Astrocyte of the hippocampus (primary cell): ENCODE results near the gene PIGB.
"Not testable (repeated sequence)": the region's sequence is repeated elsewhere in the genome, so short reads cannot be mapped to it uniquely, and the experiment has no call there.

Experiments used
- DNase-seq: peaks from one replicate; pipeline ENCODE4 v3.0.0; 2011; ENCODE audit warnings: low read depth, low spot score

PIGB gene

GRCh38 chr15:55297315-55297714, 21.7 kb upstream of the PIGB start:
- DNase-seq = no peak

GRCh38 chr15:55302801-55303200, 16.2 kb upstream of the PIGB start:
- not testable (repeated sequence) for DNase-seq

DNA sequence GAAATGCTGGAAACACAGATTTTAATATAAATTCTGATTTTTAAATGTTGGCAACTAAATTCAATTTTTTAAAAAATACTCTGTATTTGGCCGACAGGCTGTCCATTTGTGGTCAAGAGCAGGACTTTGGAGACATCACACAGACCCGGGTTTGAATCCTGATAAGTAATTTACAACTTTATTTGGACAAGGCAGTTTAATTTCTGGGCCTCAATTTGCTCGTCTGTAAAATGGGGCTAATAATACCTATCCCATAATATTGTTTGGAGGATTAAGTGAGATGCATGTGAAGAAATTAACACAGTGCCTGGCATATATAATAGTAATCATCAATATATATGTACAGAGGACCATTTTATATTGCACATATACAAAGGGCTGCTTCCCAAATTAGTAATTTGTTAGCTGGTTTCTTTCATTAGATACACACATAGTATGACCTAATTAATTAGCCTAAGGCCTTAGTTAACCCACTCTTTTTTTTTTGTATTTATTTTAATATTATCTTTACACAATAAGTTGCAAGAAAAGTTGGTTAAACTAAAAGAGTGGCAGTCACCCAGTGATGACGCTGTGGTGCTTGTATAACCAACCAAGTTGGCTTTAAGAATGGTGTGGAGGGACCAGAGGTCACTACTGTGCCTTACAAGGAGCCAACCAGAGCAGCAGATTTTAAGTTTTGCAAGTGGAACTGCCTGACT, 665 bp downstream of the PIGB start:
- peak; percentile 27 for DNase-seq

- DNase-seq = peak; percentile 32
These were observed 1.2 kb downstream of the PIGB start for GRCh38 chr15:55320238-55320550.

DNA sequence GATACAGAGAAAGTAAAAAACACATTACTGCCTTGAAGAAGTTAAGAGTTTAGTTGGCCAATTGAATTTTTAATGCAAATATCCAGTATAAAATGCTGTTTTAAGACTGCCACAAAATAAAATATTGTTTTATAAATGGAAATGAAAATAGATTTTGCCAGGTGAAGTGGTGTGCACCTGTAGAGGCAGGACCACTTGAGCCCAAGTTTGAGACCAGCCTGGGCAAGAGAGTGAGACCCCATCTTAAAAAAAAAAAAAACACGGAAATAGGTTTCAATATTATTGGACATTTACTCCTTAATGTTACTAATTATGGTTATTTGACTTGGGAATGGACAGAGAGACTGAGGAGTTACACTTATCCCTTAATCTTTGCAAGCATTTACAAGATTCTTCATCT, 1.9 kb downstream of the PIGB start:
- no peak for DNase-seq

- no peak for DNase-seq
These were observed 3.4 kb downstream of the PIGB start for GRCh38 chr15:55322467-55322866.

DNA sequence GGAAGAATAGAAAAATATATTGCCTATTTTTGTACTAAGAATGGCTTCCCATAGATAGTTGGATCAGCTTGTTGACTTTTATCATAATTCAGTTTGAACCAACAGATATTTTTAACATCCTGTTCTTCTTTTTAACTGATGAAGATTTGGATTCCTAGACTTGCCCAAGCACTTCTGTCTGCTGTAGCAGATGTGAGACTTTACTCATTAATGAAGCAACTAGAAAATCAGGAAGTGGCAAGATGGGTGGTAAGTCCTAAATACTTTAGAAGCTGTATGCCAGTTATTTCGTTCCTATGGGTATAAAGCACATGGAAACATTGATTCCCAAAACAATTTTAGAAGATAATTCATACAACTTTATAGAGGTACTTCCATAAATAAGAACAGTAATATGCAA, 8.4 kb downstream of the PIGB start:
- DNase-seq = no peak

GRCh38 chr15:55334371-55334770, 15.3 kb downstream of the PIGB start:
- DNase-seq = no peak

GRCh38 chr15:55334997-55335396, 16.0 kb downstream of the PIGB start:
- DNase-seq = no peak

GRCh38 chr15:55337160-55337559, 18.1 kb downstream of the PIGB start:
- no peak for DNase-seq

DNA sequence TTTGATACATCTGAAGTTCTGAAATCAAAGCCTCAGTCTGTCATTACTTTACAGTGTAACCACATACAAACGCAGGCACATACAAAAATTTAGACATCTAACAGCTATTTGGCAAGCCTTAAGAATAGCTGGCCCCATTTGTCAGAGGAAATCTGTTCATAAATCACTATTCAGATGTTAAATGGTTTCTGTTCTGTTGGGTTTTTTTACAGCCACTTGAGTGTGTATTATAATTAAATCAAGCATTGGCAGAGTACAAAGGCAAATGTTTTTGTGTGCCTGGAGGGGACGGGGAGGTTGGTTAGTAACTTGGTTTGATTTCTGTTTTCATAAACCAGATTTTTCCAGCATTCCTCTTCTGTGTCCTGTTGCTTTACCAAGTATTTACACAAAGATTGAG, 24.1 kb downstream of the PIGB start:
- DNase-seq = peak; percentile 70

- peak; percentile 81 for DNase-seq
These were observed 25.2 kb downstream of the PIGB start for GRCh38 chr15:55344206-55344605.

- DNase-seq = no peak
These were observed 29.3 kb downstream of the PIGB start for GRCh38 chr15:55348281-55348778.

GRCh38 chr15:55349282-55349681, 30.3 kb downstream of the PIGB start:
- no peak for DNase-seq

- DNase-seq = no peak
These were observed 34.0 kb downstream of the PIGB start for GRCh38 chr15:55353025-55353424.

GRCh38 chr15:55356985-55357585, 38.1 kb downstream of the PIGB start:
- no peak for DNase-seq

DNA sequence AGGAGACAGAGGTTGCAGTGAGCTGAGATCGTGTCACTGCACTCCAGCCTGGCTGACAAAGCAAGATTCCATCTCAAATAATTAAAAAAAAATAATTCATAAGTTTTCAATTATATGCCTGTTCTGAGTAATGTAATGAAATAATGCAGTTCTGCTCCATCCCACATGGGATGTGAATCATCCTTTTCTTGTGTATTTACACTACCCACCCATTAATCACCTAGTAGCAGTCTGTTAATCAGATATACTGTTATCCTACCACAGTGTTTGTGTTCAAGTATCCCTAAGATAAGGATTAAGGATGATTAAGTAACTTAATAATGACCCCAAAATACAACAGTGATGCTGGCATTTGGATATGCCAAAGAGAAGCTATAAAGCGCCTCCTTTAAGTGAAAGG, 38.8 kb downstream of the PIGB start:
- DNase-seq = peak; percentile 9

DNA sequence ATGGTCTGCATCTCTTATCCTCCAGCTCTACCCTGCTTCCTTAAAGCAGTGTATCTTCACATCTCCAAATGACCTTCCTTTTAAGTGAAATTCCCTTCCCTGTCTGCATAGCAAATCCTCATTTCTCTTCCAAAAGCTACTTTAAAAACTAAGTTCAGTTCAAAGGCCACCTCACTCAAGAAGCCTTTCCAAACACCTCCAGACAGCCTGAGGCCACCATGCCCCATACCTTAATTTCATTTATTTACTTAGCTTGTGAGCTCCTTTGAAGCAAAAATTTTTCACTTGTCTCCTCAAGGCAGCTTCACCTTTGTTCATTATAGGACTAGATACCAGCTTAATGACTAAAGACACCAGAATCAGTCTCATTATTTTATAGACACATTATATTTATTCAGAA, 39.4 kb downstream of the PIGB start:
- no peak for DNase-seq

- no peak for DNase-seq
These were observed 41.2 kb downstream of the PIGB start for GRCh38 chr15:55360256-55360655.

DNA sequence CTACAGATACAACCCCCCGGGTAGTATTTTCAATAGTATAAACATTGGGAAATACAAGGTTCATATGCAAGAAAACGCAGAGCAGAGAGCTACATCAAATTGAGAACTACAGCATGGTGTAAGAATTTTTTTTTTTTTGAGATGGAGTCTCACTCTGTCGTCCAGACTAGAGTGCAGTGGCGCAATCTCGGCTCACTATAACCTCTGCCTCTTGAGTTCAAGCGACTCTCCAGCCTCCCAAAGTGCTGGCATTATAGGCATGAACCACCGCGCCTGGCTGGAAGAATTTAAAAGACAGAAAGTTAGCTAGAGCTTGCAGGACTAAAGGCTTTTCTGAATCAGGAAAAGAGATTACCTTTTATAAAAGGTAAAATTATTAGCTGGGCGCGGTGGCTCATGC, 42.0 kb downstream of the PIGB start:
- no peak for DNase-seq

GRCh38 chr15:55362641-55363040, 43.6 kb downstream of the PIGB start:
- no peak for DNase-seq

DNA sequence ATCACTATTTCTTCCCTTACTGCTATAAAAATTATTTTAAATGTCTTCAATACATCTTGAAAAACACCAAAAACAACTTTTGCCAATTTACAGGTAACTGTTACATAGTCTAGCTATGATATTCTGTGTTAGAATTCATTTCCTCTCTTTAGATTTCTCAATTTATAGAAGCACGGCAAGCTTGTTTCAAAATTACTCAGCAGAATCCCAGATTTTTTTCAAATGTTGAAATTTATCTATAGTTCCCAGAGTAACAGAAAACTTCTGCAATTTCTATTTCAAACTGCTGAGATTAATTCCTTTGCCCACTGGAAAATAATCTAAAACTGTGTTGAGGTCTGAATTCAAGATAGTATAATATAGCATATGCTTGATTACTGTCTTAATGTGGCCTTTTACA, 48.0 kb downstream of the PIGB start:
- no peak for DNase-seq

DNA sequence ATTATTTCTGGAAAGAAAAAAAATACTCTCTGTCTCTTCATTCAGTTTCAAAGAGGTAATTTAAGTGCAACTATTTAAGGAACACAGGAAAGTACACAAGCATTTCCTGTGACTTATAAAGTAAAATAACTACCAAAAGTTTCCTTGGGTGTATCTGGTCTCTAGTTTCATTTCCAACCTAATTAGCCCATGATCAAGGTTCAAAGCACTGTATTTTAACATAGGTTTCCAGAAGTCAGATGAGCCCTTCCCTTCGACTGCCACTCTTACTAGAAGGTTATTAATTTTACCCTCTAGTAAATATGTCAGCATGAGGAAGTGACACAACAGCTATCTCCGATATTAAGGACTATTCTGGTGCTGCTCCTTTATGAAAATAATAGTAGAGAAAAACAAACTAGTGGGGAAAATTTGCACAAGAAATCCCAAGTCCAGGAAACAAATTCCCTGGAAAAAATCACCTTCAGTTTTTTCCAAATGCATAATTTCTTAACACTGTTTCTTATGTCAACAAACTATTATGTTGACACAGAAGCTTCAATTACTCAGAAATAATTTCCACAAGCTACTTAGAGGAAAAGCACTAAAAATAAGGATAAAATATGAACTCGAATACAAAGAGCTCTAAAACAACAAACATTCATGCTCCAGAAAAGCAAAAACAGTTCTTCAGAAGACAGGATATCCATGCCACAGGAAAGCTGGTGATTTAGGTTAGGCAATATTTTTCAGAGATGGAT, 53.8 kb downstream of the PIGB start:
- no peak for DNase-seq
